ENCODE results near the gene MKI67. TPM values are rescaled to one million over a fixed set of nuclear protein-coding genes. Genes with fewer than 3 reads are reported as not detected.

Gene MKI67
- total RNA-seq, 2 donors from 2014 or later = 2.0 to 2.9 TPM

GRCh38 chr10:128092454-128092853, 33.8 kb downstream of the MKI67 start:
- Histone ChIP-seq H3K4me3 (no peak overlapping the region), H3K27ac (no peak overlapping the region), H3K27me3 (replicated peaks; ENCODE audit: insufficient read depth) (no peaks in the 10 kb centered on the region), H3K36me3 (no peaks in the 10 kb centered on the region), H3K4me1 (replicated peaks) (no peaks in the 10 kb centered on the region), H3K9me3 (no peaks in the 10 kb centered on the region)
- WGBS = 65% methylated on average over 3 of the region's 3 CpGs
- intact Hi-C loops (cut with DNase I) = no loop called here
- no peak for TF ChIP-seq CTCF (IDR thresholded peaks at IDR 0.05)
- TF ChIP-seq POLR2A (IDR thresholded peaks at IDR 0.05) = no peak
- TF ChIP-seq POLR2AphosphoS5 (IDR thresholded peaks at IDR 0.05) = no peak
- no peak for DNase-seq (ENCODE audit: low spot score)

GRCh38 chr10:128091636-128092210, 34.5 kb downstream of the MKI67 start:
- Histone ChIP-seq H3K36me3 (no peaks in the 10 kb centered on the region), H3K27ac (no peak overlapping the region), H3K4me1 (replicated peaks) (no peaks in the 10 kb centered on the region), H3K9me3 (no peaks in the 10 kb centered on the region), H3K27me3 (replicated peaks; ENCODE audit: insufficient read depth) (no peaks in the 10 kb centered on the region), H3K4me3 (no peak overlapping the region)
- TF ChIP-seq POLR2A (IDR thresholded peaks at IDR 0.05) = no peak
- no peak for TF ChIP-seq CTCF (IDR thresholded peaks at IDR 0.05)
- TF ChIP-seq POLR2AphosphoS5 (IDR thresholded peaks at IDR 0.05) = no peak
- intact Hi-C loops (cut with DNase I) = no loop called here
- 74% methylated on average over 17 of the region's 17 CpGs for WGBS
- no peak for DNase-seq (ENCODE audit: low spot score)

GRCh38 chr10:128087884-128088709, 38.1 kb downstream of the MKI67 start:
- WGBS = 60% methylated on average over 12 of the region's 12 CpGs
- DNase-seq (ENCODE audit: low spot score) = no peak
- H3K9me3 ChIP-seq = no peaks in the 10 kb centered on the region
- H3K4me3 ChIP-seq = no peak overlapping the region
- intact Hi-C loops (cut with DNase I) = no loop called here
- H3K27ac ChIP-seq = no peak overlapping the region
- no peaks in the 10 kb centered on the region for H3K27me3 ChIP-seq (replicated peaks; ENCODE audit: insufficient read depth)
- TF ChIP-seq POLR2A (IDR thresholded peaks at IDR 0.05) (no peak), POLR2AphosphoS5 (IDR thresholded peaks at IDR 0.05) (no peak), CTCF (IDR thresholded peaks at IDR 0.05) (no peak)
- H3K4me1 ChIP-seq (replicated peaks) = no peaks in the 10 kb centered on the region
- no peaks in the 10 kb centered on the region for H3K36me3 ChIP-seq

GRCh38 chr10:128087146-128087883, 38.9 kb downstream of the MKI67 start:
- no peak for TF ChIP-seq CTCF (IDR thresholded peaks at IDR 0.05)
- TF ChIP-seq POLR2A (IDR thresholded peaks at IDR 0.05) = no peak
- no peak for TF ChIP-seq POLR2AphosphoS5 (IDR thresholded peaks at IDR 0.05)
- intact Hi-C loops (cut with DNase I) = no loop called here
- H3K36me3 ChIP-seq = no peaks in the 10 kb centered on the region
- H3K4me1 ChIP-seq (replicated peaks) = no peaks in the 10 kb centered on the region
- H3K9me3 ChIP-seq = no peaks in the 10 kb centered on the region
- no peak overlapping the region for H3K4me3 ChIP-seq
- no peak for DNase-seq (ENCODE audit: low spot score)
- 67% methylated on average over 7 of the region's 7 CpGs for WGBS
- H3K27ac ChIP-seq = no peak overlapping the region
- no peaks in the 10 kb centered on the region for H3K27me3 ChIP-seq (replicated peaks; ENCODE audit: insufficient read depth)
